Measurements from ENCODE around the gene CD7. TPM values are rescaled to one million over a fixed set of nuclear protein-coding genes. Genes with fewer than 3 reads are reported as not detected.

CD7 gene
- total RNA-seq, 1 experiment from 2014 or later: 0.74 TPM

GRCh38 chr17:82304826-82305726, 12.3 kb downstream of the CD7 start (continued):
- no peak for TF ChIP-seq AR (CRISPR knock-in tag; IDR thresholded peaks at IDR 0.05)

- POLR2A ChIA-PET: no interaction called here
- no peak for TF ChIP-seq CREM (CRISPR knock-in tag; IDR thresholded peaks at IDR 0.05)
- TF ChIP-seq ZSCAN18 (CRISPR knock-in tag; IDR thresholded peaks at IDR 0.05): no peak
- TF ChIP-seq ESRRA (CRISPR knock-in tag; IDR thresholded peaks at IDR 0.05; ENCODE audit: borderline replicate concordance): no peak
- no peak for TF ChIP-seq HMGA2 (CRISPR knock-in tag; IDR thresholded peaks at IDR 0.05)
- no peak for TF ChIP-seq SMAD3 (CRISPR knock-in tag; IDR thresholded peaks at IDR 0.05; ENCODE audit: borderline replicate concordance)
- TF ChIP-seq ARID4B (CRISPR knock-in tag; IDR thresholded peaks at IDR 0.05; ENCODE audit: borderline replicate concordance): no peak
- TF ChIP-seq FOXP1 (CRISPR knock-in tag; IDR thresholded peaks at IDR 0.05; ENCODE audit: borderline replicate concordance): no peak
- no peak for TF ChIP-seq NFE2L1 (CRISPR knock-in tag; IDR thresholded peaks at IDR 0.05)
- no peak for TF ChIP-seq TEAD1 (CRISPR knock-in tag; IDR thresholded peaks at IDR 0.05)
- no peak for TF ChIP-seq ZNF263 (CRISPR knock-in tag; IDR thresholded peaks at IDR 0.05; ENCODE audit: low read depth)
- TF ChIP-seq ZNF121 (CRISPR knock-in tag; IDR thresholded peaks at IDR 0.05): no peak
- no peak for TF ChIP-seq ERG (CRISPR knock-in tag; IDR thresholded peaks at IDR 0.05)
- no peak for TF ChIP-seq IRF1 (CRISPR knock-in tag; IDR thresholded peaks at IDR 0.05)
- no peak for TF ChIP-seq ZBTB43 (CRISPR knock-in tag; IDR thresholded peaks at IDR 0.05)
- TF ChIP-seq TCF7 (CRISPR knock-in tag; IDR thresholded peaks at IDR 0.05; ENCODE audit: low read depth): no peak
- TF ChIP-seq IRF2 (CRISPR knock-in tag; IDR thresholded peaks at IDR 0.05; ENCODE audit: borderline replicate concordance, low read depth): no peak
- no peak for TF ChIP-seq ETV6 (CRISPR knock-in tag; IDR thresholded peaks at IDR 0.05)
- TF ChIP-seq NFATC4 (CRISPR knock-in tag; IDR thresholded peaks at IDR 0.05): no peak
- ATAC-seq: no peak
- H3K27ac Mint-ChIP-seq: no peak overlapping the region
- no peaks in the 10 kb centered on the region for H3K36me3 Mint-ChIP-seq
- no peaks in the 10 kb centered on the region; the same call in 1 of the 2 replicates for H3K27me3 Mint-ChIP-seq (ENCODE audit: low read depth)
- no peak overlapping the region for H3K4me3 Mint-ChIP-seq
- CTCF ChIA-PET: interaction anchor here (0.7 to 1.2 kb wide), 2 partner anchors 47 to 68 kb away, joined by 3 read pairs; no protein-coding TSS in a partner anchor
- no peaks in the 10 kb centered on the region for H3K9me3 Mint-ChIP-seq
- no peak for DNase-seq (ENCODE audit: low spot score)
- H3K4me1 Mint-ChIP-seq: no peaks in the 10 kb centered on the region
These were observed 13.2 kb downstream of the CD7 start for GRCh38 chr17:82303944-82304808.

Measured in WTC11 (cell line).